GM10266 (cell line): Measurements from ENCODE around the gene SPAG16.

Experiments used
- DNase-seq: peaks from one replicate; pipeline ENCODE4 v3.0.0; 2012; ENCODE audit errors: extremely low spot score
- TF ChIP-seq, protein P1 (sequence below): IDR thresholded peaks from 2 replicates; pipeline ENCODE4 v1.5.1; 2012; ENCODE audit warnings: mild to moderate bottlenecking, low read depth; ENCODE audit not compliant: control insufficient read depth, insufficient read depth; ENCODE audit errors: missing control alignments

The SPAG16 gene

DNA sequence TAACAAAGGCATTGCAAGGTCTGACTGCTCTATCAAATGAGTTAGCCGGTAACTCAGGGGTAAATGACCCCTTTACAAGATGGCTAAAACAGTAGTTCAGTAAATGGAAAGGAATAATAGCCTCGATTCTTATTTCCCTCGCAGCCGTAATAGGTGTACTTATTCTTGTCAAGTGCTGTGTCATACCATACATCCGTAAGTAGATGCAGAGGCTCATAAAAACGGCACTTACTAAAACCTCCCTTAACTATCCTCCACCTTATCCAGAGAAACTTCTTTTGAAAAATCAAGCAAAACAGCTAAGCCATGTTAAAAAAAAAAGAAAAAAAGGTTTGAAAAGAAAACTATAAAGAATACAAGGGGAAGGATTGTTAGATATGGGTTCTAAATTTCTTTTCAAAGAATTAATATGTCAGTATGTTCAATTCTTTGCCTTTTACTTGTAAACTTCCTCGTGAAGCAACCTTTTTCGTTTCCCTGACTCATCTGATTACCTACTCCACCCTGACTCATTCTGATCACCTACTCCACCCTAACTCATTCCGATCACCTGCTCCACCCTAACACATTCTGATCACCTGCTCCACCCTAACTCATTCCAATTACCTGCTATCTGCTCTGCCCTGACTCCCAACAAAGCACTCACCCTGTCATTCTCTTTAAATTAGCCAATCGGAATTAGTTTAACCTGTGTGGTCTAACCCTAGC, 127.5 kb downstream of the SPAG16 start:
- TF ChIP-seq, protein P1, sequence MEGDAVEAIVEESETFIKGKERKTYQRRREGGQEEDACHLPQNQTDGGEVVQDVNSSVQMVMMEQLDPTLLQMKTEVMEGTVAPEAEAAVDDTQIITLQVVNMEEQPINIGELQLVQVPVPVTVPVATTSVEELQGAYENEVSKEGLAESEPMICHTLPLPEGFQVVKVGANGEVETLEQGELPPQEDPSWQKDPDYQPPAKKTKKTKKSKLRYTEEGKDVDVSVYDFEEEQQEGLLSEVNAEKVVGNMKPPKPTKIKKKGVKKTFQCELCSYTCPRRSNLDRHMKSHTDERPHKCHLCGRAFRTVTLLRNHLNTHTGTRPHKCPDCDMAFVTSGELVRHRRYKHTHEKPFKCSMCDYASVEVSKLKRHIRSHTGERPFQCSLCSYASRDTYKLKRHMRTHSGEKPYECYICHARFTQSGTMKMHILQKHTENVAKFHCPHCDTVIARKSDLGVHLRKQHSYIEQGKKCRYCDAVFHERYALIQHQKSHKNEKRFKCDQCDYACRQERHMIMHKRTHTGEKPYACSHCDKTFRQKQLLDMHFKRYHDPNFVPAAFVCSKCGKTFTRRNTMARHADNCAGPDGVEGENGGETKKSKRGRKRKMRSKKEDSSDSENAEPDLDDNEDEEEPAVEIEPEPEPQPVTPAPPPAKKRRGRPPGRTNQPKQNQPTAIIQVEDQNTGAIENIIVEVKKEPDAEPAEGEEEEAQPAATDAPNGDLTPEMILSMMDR = no peak
- no peak for DNase-seq

DNA sequence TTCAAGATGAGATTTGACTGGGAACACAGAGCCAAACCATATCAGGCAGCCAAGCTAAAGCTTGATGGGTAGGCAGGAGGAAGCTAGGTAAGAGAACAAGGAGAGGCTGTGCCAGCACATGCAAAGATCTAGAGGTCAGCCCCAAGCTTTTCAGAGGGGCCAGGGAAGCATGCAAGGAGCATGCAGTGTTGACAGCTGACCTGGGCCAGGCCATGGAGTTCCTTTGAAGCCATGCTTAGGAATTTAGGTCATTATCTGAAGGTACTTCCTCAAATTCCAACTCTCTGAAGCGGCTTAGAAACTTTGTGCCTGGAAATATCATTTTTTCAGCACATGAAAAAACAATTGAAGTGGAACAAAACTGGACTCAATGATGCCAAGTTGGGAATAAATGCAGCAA, 130.8 kb downstream of the SPAG16 start:
- TF ChIP-seq, protein P1 = no peak
- no peak for DNase-seq

DNA sequence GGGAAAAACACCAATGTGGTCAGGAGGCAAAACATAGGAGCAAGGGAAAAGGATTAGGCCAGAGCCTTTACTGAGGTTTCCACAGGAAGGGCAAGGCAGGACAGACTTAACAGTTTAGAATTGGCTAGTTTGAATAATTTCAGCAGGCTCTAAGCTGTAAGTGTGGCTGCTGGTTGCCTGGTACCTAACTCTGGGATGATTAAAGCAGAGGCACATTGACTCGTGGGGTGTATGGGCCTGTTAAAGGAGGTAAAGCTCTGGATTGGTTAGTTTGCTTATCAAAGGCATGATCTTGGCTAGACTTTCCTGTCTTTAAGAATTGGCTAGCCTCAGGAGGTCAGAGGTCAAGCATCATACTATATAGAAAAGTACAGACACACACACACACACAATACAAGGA, 132.6 kb downstream of the SPAG16 start:
- DNase-seq = no peak
- TF ChIP-seq, protein P1 = no peak

DNA sequence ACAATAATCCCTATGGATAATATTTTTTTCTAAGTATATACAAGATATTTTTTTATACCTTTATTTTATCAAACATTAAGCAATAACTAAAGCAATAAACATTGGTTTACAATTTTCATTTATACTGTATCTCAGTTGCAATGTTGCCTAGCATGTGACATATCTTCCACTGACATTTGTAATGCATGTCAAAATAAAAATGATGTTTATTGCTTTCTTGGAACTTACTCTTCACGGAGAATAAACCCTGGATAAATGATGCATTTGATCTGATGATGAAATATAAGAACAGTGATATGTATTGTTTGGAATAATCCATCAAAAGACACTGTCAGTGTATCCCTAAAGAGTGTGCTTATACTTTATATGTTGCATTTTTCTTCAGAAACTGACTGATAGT, 135.7 kb downstream of the SPAG16 start:
- TF ChIP-seq, protein P1 = no peak
- no peak for DNase-seq

DNA sequence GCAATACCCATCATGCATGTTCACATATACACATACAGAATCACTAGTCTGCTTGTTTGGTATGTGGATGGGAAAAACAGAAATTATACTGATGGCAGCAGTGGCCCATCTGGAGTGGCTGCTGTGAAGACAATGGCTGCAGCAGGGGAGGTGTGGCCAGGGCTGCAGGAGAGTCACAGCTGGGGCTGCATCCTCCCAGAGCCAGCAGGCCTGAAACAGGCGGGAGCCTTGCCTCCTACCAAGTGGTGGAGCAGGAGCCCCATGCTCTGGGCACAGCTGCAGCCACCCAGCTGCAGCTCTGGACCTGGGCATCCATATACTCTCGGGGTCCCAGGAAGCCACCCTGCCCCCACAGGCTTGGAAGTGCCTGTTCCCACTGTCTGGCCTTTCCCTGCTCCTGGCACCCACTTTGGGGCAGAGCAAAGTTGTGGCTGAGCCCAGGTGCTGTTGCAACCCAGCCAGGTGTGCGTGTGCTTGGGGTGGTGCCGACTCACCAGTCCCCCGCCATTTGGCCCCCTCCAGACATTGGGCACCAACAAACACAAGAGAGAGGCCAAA, 136.6 kb downstream of the SPAG16 start:
- TF ChIP-seq, protein P1 = no peak
- DNase-seq = no peak

DNA sequence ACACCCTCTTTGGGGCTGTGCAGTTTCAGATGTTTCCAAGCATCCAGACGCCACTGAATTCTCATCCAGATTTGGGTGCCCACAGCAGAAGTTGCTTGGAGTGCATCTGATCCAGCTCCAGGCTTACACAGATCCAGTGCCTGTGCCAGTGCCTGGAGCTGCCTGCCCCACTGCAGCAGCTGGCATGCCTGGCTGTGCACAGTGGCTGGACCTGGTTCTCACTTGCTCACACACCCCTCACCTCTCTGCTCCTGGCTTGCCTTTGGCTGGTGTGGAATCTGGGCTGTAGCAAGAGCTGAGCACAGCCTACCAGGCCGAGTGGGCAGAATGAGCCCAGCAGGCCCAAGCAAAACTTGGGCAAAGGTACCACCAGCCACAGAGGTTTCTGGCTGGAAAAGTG, 137.9 kb downstream of the SPAG16 start:
- no peak for DNase-seq
- TF ChIP-seq, protein P1 = no peak

DNA sequence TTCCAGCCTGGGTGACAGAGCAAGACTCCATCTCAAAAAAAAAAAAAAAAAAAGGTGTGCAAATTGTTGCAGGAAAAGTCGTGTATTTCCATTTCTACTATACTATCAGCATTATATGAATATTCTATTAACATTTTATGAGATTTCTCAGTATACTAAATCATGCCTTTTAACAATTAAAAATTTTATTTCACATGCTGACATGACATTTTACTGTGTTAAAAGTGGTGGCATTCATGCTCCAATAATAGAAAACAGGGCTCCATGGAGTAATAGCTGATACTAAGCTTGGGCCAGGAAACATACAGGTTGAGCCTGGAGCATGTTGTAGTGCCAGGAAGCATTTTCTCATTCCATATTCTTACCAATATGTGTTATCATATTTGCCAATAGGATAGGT, 141.4 kb downstream of the SPAG16 start:
- TF ChIP-seq, protein P1 = no peak
- no peak for DNase-seq
